Activated gamma-delta T cell treated with Interleukin-2 at 50 U/mL for 16 hours (primary cell): ENCODE results near the gene GRIK3.

Experiments
- DNase-seq: peaks from one replicate; pipeline ENCODE4 v3.0.0-alpha.2; 2020

The GRIK3 gene

DNA sequence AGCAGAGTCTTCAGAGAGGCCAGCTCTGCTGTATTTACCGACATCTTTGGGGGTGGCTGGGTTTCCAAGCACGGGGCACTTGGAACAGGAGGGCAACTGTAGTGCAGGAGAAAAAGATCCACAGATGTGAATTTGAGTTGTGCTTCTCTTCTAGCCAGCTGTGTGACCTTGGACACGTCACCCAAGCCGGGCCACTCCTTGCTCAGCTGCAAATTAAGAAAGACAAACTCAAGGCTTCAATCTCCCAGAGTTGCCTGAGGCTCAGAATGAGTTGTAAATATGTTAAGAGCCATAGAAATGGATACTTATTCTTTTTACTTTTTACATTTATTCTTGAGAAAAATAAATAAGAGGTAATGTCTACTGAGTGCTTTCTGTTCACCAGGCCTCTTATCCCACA, 24.3 kb downstream of the GRIK3 start:
- DNase-seq, result no peak

DNA sequence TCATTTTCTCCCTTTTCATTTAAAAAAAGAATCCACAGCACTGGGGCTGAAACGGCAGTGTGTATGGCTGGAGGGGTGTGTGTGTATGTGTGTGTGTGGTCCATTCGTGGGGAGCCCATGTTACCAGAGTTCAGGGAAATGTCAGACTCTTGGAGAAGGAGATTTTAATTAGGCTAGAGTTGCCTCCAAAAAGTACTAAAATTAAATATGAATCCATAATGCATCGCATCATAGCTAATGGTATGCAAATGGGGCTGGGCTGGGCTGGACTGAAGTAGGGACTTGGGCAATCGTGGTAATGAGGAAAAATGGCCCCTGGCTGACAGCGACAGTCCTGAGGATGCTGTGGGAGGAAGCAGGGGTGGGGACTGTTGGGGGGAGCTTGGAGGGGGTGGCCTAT, 24.8 kb downstream of the GRIK3 start:
- no peak for DNase-seq

DNA sequence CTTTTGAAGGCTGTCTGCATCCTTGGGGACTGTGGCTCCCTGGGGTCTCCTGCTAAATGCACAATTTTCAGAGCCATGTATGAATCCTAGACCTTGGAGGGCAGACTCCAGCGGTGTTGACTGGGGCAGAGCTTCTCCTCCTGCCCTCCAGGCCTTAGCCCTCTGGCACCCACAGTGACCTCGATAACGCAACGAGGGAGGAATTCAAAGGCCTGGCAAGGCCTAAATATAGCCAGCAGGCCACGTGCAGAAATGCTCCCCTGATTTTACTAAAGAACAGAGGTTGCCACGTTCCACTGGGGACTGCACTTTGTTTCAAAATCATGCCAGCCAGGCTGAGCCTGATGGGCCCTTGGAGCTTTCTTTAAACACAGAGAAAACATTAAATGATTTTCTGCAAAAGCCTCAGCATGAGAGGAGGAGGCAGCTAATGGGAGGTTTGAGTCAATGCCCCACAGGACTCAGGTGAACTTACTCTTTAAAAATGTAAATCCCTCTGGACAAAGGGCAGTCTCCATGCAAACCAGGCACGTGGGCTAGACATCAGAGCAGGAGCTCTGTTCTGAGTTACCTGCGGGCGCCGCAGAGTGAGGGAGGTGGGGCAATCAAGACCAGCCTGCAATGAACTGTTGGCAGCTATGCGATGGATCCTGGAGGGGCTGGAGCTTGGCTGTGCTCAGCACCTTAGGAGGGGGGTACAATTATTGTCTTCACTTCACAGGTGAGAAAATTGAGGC, 28.0 kb downstream of the GRIK3 start:
- DNase-seq, result no peak

DNA sequence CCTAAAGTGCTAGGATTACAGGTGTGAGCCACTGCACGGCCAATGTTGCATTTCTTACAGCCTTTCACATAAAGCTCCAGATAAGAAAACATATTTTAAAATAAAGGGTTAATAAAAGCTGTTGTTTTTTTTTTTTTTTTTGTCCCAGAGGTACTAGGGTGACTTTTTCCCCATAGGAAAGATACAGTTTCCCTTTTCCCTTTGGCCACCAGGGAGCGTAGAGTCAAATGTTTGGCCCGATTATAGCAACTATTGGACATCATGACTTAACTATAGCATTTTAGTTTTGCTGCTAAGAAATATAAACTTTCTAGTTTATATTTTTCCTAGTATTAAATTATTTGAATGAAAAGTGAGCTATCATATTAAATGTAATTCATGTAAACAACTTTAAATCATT, 31.4 kb downstream of the GRIK3 start:
- DNase-seq, result no peak

DNA sequence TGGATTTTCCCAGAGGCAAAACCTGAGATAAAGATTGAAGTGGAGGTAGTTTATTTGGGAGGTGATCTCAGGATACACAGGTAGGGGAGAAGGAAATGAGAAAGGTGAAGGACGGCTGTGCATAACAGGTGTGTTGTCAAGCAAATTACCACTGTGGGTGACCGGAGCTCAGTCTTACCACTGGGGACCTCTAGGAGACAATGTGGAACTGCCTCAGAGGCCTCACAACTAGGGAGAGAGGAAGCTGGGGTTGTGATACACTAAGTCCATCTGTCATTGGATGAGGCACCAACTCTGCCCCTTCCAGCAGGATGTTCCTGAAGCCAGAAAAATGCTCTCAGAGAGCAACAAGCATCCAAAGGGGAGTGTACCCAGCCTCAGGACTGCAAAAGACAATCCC, 32.6 kb downstream of the GRIK3 start:
- no peak for DNase-seq

DNA sequence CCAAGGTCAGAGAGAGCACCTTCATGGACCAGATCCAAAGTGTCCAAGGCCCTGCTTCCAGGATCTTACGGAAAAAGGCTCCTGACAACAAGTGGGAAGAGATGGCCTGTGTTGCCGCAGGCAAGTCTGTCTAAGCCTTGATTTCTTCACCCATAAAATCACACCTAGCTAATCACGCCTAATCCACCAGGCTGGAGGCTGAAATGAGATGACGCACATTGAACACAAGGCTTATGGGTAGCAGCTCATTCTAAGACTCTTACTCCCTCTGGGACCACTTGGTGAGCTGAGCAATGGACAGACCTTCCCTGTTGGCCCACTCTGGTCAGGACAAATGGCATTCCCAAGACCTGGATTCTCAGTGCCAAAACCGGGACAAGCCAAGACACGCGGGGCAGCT, 38.2 kb downstream of the GRIK3 start:
- no peak for DNase-seq

DNA sequence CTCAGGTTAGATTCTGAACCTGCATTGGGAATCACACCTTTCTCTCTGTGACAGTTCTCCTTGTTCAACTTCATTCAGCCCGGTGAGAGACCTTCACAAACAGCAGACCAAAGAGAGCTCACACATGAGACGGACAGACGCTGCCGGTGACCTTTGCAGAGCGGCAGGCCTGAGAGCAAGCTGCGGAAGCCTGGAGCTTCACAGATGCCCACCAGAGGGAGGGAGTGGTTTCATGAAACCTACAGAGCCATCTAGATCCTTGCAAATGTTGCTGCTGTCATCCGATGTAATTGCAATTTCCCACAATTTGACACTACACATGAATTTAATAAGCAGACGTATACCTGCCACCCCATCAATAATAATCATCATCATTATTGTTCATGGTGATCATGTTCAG, 39.4 kb downstream of the GRIK3 start:
- no peak for DNase-seq

DNA sequence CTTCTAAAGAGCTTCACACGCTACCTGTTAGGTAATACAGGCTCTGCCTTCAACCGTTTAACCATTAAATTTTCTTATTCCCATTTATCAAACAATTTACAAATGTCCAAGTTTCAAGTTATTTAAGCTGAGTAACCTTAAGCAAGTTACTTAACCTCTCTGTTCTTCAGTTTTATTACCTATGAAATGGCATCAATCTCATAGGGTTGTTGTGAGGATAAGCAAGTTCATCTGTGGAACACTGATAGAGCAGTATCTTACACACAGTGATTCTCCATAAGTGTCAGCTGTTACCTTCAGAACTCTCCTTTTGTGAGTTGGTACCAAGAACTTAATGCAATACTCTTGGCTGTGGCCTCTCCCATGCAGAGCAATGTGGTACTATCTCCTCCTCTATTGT, 40.0 kb downstream of the GRIK3 start:
- DNase-seq, result no peak

DNA sequence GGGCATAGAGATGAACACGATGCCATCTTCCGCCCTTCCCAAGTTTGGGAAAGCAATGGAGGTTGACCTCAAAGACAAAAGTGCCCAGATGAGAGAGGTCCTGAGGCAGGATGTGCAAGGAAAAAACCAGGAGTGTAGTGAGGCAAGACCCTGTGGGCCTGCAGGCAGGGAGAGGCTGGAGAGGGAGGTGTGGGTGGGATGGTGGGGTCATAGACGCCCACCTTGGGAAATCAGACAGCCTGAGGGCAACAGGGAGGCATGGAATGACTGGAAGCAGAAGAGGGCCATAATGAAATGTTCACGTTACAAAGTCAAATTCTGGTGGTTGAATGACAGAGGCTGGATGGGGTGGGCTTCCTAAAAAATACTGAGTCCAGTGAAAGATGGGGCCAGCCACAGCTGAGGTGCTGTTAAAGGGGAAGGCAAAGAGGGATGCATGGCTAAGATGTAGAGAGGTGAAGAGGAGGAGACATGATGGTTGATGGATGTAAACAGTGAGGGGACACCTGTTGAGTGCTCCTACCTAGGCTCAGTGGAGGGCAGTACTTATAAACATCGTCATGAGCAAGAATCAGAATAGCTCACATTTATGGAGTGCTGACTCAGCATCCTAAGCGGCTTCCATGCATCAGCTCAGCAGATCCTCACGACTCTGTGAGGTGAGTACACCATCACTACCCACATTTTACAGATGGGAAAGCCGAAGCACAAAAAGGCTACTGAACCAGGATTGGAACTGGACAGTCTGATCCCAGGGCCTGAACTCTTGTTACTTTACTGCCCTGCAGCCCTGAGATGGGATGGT, 42.0 kb downstream of the GRIK3 start:
- no peak for DNase-seq

DNA sequence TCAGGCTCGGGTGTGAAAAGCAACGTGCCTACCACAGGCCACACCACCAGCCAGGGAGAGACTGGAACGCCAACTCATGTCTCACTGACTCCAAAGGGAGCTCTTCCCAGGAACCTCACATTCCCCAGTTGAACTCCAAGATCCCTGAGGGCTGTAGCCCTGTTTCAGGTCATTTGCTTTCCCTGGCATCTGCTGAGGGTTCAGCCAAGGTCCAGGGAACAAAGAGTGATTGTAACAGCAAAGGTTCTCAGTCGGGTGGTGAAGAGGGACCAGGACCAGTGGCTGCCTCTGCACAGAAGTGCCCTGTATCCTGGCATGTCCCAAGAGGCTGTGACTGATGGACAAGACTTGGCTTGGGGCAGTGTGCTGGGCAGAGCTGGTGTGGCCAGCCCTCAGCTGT, 42.8 kb downstream of the GRIK3 start:
- no peak for DNase-seq

DNA sequence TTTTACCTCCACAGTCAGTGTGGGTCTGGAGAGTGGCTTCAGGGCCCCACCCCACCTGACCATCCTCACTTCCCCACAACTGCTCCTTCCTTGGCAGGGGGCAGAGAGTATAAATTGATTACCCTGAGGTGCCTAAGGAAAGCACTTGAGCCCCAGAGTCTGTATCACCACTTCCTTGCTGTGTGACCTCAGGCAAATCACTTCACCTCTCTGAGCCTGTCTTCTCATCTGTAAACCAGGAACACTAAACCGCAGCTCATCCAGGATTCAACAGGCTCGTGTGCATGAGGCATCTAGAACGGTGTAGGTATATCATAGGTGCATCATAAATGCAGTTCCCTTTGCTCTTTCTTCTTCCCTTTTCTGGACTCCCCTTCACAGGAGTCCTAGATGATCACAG, 43.4 kb downstream of the GRIK3 start:
- no peak for DNase-seq

DNA sequence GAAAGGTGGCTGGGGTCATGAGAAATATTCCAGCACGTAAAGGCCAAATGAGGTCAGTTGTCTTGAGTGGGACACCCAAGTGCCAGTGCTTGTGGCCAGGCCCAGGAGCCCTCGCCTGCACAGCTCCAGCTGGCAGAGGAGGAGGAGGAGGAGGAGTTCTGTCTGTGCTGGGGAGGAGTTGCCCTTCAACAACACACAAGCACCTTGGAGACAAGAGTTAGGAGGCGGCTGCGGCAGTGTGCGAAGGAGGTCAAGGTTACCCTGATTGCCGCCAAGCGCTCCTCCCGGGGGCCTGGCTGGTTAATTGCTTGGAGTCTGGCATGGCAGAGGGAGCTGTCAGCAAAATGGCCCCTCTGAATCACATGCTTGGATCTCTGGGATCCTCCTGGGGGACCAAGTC, 45.1 kb downstream of the GRIK3 start:
- DNase-seq, result no peak

DNA sequence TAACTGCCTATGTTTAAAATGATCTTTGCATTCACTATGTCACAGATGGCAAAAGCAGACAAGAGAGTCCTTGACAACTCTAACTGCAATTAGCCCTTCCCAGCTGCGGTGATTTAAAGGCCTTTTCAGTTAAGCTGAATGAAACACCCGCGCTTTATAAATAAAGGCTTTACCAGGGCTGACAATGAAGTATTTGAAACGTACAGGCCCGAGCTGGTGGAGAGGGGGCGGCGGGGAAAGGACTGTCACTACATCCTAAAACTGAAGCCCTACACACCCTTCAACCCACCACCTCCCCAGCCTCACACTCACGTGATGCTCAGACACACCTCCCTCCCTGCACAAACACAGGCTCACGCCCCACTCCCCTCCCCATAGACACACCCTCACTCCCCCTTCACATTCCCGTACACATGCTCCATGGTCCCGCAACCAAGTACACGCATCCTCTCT, 45.5 kb downstream of the GRIK3 start:
- no peak for DNase-seq

DNA sequence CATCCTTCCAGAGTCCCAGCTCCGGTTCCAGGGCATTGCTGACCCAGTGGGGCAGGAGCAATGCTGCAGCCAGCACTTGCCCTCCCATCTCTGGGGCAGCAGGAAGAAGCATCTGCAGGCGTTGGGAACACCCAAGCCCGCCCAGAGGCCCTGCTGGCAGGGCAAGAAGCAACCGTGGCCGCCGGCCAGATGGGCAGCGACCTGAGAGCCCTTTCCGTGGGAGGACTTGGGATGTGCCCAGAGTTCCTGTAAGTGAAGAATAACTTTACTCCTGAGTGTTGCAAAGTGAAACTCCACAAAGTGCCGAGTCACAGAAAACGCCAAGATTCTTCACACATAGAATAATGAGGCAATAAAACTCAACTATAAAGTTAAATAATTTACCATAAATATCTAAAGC, 46.0 kb downstream of the GRIK3 start:
- DNase-seq, result no peak

DNA sequence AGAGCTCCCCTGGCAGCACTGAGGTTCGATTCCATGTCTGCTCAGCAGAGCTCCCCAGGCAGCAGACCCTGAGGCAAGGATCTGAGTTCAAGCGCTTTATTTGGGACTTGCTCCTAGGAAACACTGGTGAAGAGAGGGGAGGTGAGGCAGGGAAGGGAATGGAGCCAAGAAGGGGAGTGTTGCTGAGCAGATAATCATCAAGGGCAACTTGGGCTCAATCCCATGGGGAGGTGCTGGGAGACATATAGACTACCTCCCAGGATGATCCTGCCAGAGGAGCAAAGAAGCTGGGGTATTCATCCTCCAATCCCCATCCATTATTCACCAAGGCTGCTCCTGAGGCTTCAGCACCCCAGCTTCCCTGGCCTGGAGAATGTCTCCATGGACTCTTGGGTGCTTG, 47.0 kb downstream of the GRIK3 start:
- DNase-seq, result no peak

DNA sequence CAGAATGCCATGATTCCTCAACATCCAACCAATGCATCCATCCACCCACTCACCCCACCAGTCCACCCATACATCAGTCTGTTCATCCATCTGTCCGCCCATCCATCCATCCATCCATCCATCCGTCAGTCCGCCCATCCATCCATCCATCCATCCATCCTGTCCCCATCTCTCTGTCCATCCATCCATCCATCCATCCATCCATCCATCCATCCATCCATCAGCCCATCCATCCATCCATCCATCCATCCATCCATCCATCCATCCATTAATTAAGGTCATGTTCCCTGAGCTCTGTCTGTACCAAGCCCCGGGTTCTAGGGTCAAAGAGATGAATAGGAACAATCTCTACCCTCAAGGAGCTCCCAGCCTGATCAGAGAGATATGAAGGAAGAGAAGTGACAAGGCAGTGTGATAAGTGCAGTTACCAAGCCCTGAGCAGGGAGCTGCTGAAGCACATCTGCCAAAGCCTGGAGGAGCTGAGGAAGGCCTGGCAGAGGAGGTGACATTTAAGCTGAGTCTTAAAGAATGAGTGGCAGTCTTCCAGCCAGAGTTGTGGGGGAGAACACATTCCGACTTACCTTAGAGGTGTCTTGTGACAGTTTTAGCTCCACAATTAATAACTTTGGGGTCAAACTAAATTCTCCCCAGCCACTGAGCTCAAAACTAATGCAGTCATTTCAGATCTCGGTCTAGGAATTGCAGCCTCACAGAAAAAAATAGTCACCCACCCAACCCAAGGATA, 47.9 kb downstream of the GRIK3 start:
- no peak for DNase-seq

DNA sequence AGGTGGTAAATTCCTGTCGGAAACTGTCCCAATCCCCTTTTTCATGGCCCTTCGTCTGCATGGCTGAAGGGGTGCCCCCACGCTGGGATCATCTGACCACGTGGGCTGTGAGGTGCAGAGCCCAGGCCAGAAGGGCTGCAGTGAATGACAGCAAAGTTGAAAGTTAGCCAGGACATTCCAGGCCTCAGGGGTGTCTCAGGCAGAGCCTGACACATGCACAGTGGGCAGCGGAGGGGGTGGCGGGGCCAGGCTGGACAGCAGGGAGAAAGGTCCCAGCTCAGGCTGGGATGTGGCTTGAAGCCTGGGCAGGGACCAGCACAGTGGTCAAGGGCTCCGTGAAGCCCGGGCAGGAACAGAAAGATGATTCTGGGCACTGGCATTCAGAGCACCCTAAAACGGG, 49.6 kb downstream of the GRIK3 start:
- DNase-seq, result no peak

DNA sequence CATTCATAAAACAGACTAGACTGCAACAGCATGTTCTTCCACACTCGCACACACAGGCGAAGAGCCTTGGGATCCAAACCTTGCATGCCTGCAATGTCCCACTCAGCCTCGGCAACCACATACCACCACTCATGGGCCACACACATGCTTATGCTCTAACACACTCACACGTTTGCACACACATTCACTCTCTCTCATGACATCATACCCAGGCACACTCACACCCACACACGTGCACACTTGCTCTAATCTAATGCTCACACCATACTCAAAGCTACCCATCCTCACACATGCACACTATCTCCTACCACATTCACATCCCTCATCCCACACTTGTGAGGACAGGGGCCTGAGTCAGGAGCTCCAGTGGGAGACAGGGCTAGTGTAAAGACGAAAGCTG, 50.3 kb downstream of the GRIK3 start:
- DNase-seq, result no peak

DNA sequence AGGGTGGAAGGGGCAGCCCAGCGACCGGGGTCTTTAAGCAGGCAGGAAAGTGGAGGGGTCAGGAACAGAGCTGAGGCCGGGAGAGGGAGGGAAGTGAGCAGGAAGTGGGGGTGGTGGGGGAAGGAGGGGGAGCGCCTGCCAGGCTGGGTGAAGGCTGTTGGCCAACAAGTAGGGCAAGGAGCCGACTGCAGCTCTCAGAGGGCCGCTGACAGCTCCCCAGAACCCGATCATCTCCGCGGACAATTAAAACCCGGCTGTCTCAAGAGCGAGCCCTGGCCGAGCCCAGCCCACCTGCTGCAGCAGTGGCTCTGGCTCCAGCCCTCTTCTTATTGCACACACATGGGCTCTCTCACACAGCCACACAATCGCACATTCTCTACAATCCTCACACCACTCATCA, 51.6 kb downstream of the GRIK3 start:
- DNase-seq, result no peak

DNA sequence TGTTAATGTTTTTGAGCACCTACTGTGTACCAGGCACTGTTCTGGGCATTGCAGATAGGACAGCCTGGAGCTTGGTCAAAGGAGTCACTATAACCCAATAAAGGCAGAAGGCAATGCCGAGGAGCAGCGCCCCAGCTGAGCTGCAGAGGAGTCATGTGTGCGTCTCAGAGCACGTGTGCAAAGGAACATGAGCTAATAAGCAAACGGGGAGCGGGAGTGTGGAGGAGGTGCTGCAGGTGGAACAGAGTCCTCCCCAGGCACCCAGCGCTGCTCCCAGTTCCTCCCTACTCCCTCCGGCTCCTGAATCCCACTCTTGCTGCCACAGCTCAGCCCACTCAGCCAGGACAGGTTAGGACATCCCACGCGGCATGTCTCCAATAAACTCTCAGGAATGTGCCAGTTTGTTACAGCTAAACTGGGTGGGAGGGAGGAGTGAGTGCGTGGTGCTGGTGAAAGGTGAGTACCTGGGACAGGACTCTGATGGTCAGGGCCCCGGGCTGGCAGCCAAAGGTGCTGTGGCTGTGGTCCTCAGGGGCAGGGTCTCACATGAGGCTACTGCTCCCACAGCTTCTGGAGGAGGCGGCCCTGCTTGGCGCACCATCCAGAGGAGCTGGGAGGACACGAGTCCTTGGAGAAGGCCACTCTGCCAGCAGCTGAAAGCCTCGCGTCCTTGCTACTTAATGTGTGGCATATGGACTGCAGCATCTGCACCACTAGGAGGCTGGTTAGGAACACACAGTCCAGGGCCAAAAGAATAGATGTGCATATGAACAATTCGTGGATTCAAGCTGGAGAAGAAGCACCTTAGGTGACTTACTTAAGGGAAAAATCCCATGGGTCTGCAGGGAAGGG, 52.3 kb downstream of the GRIK3 start:
- no peak for DNase-seq

DNA sequence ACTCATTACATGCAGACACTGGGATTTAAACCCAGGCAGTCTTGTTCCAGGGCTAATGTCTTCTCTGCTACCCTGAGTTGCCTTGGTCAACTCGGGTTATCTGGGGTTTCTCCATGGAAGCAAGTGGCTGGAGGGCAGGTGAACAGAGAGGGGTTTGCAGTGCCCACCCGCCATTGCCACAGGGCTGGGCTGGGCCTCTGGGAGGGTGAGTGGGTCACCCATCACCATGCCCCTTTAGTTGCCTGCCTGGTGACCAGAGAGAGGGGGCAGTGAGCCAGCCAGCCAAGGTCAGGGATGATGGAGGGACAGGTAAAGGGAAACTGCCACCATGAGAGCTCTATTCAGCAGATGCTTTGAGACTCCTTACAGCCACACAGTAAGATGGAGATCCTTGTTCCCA, 53.2 kb downstream of the GRIK3 start:
- DNase-seq, result no peak

DNA sequence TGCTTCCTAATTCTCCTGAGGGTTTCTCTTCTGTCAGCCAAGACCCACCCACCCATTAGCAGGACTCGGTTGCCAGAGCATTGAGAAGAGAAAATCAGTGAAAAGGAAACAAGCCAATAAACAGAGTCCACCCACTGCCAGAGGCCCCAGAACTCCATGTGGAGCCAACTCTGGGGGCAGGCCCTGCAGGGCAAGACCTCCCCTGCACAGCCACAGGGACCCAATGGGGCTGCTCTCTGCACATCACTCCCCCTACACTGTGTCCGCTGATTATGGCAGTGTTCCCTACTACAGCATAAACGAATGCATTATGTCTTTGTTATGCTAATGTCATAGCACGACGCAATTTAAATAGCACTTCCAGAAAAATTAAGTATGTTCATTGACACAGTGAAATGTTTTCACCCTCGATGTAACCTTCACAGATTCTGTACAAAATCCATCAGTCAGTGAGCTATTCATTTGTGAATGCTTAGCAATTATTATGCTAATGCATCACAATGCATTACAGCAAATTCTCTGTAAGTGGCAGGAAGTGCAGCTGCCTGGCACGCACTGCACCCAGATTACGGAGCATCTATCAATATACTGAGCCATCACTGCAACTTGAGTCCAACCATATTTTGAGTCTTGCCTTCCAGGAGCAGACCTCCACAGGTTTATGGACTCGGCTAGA, 56.4 kb downstream of the GRIK3 start:
- DNase-seq, result no peak
